ENCODE results near the gene FUBP3.
"Not testable (repeated sequence)": the region's sequence is repeated elsewhere in the genome, so short reads cannot be mapped to it uniquely, and the experiment has no call there.

The FUBP3 gene

DNA sequence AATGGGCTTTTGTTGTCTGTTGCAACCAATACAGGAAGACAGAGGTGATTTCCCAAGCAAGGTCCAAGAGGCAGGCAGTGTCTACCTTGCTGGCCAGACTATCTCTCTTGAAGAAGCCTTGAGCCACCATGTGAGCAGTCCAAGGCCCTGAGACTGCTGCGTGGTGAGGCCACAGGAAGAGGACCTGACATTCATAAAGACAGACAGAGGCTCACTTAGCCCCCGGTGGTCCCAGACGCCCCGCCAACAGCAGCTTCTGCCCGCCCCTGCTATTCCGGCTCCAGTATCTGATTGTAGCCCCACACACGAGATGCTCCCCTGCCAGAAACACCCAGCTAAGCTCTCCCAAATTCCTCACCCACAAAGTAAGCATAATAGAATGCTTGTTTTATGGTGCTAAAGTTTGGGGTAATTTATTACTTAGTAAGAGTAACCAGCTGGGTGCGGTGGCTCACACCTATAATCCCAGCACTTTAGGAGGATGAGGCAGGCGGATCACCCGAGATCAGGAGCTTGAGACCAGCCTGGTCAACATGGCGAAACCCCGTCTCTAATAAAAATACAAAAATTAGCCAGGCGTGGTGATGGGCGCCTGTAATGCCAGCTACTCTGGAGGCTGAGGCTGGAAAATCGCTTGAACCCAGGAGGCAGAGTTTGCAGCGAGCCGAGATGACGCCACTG, 22.8 kb upstream of the FUBP3 start:
- in situ Hi-C loops (cut with HindIII; ENCODE audit: low sequenced_read_pairs): no loop called here

DNA sequence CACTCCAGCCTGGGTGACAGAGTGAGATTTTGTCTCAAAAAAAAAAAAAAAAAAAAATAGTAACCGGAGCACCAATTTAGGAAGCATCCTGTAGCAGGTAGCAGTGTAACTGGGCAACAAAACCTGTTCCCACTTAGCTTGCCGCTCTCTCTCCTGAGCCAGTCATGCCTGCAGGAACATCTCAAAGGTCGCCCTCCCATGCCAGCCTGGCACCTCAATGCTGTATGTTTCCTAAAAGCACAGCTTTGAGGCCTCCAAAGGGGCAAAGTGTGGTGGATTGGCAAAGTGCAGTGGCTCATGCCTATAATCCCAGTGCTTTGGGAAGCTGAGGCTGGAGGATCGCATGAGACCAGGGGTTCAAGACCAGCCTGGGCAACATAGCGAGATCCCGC, 22.3 kb upstream of the FUBP3 start:
- in situ Hi-C loops (cut with HindIII; ENCODE audit: low sequenced_read_pairs): no loop called here

DNA sequence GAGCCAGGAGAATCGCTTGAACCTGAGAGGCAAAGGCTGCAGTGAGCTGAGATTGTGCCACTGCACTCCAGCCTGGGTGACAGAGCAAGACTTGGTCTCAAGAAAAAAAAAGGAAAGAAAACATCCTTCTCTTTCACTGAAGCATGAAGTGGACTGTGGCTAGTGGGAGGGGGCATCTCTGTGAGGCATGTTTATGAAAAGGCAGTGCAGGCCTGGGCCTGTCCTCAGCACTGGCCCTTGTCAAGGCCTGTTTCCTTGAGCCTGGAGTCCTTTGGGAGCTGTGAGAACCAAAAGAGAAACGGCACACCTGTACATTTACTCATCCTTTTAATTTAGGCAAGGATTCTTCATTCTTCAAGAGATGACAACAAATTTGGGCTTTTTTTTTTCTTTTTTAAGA, 18.3 kb upstream of the FUBP3 start:
- in situ Hi-C loops (cut with HindIII; ENCODE audit: low sequenced_read_pairs): no loop called here

DNA sequence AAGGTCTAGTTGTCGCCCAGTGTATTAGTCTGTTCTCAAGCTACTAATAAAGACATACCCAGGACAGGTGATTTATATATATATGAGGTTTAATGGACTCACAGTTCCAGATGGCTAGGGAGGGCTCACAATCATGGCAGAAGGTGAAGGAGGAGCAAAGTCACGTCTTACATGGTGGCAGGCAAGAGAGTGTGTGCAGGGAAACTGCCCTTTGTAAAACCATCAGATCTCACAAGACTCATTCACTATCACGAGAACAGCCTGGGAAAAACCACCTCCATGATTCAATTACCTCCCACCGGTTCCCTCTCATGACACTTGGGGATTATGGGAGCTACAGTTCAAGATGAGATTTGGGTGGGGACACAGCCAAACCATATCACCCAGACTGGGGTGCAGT, 16.9 kb upstream of the FUBP3 start:
- in situ Hi-C loops (cut with HindIII; ENCODE audit: low sequenced_read_pairs): not testable (repeated sequence)

DNA sequence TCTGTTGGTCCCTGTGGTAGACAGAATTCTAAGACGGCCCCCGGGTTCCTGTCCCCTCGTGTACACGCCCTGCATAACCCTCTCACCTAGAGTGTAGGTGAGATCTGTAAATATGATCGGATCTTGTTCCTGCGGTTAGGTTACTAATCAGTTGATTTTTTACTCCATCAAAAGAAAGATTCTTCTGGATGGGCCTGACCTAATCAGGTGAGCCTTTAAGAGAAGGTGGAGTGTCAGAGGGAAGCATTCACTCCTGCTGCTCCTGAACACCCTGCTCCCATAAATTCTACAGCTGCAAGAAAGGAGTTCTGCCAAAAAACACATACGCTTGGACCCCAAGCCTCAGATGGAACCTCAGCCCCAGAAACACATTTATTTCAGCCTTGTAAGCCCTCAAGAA, 15.6 kb upstream of the FUBP3 start:
- in situ Hi-C loops (cut with HindIII; ENCODE audit: low sequenced_read_pairs): no loop called here

DNA sequence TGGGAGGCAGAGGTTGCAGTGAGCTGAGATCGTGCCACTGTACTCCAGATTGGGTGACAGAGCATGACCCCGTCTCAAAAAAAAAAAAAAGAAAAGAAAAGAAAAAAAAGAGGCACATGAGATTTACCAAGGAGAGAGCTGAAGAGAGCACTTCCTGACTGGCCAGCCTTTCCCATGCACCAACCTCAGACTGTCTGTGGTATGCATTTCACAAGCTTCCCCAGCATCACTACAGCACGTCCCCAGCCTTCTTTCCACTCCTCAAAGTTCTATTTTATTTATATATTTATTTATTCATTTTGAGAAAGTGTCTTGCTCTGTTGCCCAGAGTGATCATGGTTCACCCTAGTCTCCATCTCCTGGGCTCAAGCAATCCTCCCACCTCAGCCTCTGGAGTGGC, 13.6 kb upstream of the FUBP3 start:
- in situ Hi-C loops (cut with HindIII; ENCODE audit: low sequenced_read_pairs): no loop called here

DNA sequence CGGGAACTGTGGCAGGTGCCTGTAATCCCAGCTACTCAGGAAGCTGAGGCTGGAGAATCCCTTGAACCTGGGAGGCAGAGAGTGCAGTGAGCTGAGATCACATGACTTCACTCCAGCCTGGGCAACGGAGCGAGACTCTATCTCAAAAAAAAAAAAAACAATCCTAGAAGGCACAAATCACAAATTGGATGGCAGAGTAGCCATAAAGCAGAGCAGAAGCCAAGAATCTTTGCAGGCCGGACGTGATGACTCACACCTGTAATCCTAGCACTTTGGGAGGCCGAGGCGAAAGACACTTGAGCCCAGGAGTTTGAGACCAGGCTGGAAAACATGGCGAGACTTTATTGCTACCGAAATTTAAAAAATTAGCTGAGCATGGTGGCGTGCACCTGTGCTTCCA, 9.2 kb upstream of the FUBP3 start:
- in situ Hi-C loops (cut with HindIII; ENCODE audit: low sequenced_read_pairs): no loop called here

DNA sequence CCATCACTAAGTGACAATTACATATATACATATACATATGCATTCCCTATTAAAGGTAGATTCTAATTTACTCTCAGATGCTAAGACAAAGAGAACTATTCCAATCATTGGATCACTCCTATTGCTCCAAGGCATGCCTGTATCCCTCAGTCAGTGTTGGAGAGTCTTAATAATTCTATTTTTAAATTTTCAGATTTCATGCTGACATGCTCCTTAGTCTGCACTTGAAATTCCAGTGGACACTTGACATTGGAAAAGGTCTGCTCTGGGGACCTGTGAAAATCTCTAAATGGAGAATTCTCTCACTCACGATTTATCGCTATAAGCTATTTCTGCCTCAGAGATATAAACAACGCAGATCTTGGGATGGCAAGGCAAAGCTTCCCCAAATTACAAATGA, 3.9 kb upstream of the FUBP3 start:
- in situ Hi-C loops (cut with HindIII; ENCODE audit: low sequenced_read_pairs): no loop called here

DNA sequence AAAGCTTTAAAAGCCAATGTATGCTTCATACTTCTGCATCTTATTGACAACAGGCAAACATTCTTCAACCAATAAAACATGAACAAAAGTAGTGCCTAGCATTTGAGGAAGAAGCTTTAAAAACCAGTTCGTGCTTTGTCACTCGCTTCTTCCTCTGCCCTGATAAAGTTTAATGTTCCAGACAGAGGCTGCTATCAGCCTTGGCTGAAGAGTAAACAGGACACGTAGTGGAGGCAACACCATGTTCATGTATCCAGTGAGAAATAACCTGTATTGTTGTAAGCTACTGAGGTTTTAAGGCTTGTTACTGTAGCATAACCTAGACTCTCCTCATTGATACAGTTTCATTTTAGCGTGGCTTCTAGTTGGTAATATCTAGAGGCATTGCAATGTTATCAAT, 3.2 kb upstream of the FUBP3 start:
- in situ Hi-C loops (cut with HindIII; ENCODE audit: low sequenced_read_pairs): no loop called here

DNA sequence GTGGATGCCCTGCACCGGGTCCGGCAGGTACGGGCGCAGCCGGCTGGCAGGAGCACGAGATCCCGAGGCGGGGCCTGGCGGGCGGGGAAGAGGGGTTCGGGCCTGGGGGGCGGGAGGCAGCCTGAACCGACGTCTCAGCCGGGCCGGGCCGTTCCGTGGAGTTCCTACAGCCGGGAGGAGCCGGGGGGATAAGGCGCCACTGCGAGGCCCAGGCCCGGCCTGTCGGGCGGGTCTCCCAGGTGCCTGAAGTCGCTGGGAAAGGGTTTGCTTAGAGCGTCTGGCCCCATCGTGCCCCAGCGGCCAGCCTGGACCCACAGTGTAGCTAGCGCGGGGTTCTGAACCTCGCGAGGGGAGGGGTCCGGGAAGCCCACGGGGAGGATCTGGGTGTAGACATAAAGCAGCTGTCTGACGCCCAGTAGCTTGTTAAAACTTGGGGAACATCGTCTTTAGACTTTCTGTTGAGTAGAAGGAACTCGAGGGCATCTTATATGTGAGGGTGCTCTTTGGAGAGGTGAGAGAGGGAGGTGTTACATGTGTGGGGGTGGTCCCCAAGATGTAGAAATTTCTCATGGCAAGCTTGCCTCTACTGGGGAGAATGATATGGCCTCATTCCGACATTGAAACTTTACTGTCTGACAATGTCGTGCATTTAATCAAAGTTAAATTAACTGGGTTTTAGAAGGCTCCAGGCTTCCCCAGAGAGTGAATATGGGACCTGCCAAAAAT, 524 bp downstream of the FUBP3 start:
- in situ Hi-C loops (cut with HindIII; ENCODE audit: low sequenced_read_pairs): no loop called here

DNA sequence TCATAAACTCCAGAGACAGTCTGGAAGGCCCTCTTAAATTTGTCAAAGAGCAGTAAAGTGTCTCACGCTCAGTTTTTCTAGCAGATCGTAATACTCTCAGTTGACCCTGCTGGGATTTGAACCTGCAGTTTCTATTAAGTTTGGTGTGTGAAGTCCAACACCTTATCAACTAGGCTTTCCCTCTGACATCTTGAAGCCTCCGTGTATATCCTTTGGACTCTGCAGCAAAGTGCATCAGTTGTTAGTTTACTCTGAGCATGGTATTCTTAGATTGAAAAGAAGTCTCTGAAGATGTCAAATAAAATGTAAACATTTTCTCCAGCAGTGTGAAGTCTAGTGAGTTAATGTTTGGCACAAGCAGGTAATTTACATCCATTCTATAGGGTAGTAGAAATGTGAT, 2.4 kb downstream of the FUBP3 start:
- in situ Hi-C loops (cut with HindIII; ENCODE audit: low sequenced_read_pairs): no loop called here

DNA sequence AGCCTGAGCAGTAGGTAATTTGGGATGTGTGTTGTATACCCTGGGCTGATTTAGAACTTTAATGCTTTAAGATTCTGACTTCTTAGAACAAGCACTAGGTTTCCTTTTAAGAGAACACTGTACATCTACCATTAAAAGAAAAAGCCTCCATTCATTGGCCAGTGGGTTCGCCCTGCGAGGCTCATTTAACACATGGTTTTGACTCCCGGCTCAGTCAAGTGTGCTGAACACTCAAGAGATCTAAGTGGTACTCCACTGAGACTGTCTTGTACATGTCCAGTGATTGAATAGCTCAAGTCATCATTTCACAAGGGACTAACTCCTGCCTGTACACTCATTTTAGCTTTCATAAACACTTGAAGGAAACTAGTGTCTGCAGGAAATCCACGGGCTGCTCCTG, 3.9 kb downstream of the FUBP3 start:
- in situ Hi-C loops (cut with HindIII; ENCODE audit: low sequenced_read_pairs): no loop called here

DNA sequence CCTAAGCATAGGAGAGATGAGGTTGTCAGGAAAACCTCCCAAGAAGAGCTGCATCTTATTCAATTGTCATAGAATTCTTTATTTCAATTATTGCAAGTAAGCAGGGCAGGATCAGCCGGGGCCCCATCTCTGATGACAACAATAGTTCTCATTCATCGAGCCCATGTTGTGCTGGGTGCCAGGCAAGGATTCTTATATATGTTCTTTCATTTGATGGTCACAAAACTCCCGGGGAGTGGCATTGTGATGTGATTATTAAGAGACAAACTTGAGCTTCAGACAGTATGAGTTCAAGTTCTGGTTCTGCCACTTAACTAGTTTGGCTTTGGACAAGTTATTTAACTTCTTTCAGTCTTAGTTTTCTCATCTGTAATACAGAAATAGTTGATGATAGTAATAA, 8.5 kb downstream of the FUBP3 start:
- in situ Hi-C loops (cut with HindIII; ENCODE audit: low sequenced_read_pairs): no loop called here

DNA sequence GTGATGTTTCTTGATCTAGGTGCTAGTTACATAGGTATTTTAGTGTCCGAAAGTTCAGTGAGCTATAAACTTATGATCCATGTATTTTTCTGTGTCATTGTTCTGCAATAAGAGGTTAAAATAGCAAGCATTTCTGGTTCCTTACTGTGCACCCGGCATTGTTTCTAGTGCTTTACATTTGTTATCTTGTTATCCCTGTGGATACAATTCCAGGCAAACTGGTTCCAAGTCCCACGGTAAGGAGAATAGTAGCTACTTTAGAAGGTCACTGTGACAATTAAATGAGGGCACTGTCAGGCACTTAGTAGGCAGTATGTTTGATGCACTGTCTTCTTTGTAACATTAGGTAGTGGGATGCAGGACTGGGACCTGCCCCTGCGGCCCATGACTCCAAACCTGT, 9.0 kb downstream of the FUBP3 start:
- in situ Hi-C loops (cut with HindIII; ENCODE audit: low sequenced_read_pairs): no loop called here

DNA sequence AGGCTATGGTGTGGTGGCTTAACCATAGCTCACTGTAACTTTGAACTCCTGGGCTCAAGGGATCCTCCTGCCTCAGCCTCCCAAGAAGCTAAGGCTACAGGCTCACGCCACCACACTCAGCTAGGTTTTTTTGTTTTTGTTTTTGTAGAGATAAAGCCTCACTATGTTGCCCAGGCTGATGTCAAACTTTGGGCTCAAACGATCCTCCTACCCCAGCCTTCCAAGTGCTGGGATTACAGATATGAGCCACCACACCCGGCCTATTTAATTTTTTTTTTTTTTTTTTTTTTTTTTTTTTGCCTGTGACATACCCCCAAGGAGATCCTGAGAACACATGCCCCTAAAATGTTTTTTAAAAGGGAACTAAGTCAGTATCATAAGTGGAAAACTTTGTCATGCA, 10.4 kb downstream of the FUBP3 start:
- in situ Hi-C loops (cut with HindIII; ENCODE audit: low sequenced_read_pairs): loop anchor here (5.0 kb wide), 1 partner anchor 108 kb away; no protein-coding TSS in a partner anchor

DNA sequence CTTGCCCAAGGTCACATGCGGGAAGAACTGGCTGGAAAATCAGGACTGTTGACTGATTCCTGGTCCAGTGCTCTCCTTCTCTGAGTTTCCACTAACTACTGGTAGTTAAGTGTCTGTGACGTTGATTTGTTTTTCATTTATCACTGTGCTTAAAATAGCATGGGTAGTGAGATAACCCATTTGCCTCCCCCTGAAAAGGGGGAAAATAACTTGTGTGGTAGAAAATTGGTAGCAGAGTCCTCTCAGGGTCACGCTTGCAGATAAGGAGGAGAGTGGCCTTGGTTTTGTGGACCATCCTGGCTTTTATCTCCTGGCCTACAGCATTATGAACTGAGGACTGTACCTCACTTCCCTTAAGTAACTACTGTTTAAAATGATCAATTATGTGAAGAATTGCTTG, 10.9 kb downstream of the FUBP3 start:
- in situ Hi-C loops (cut with HindIII; ENCODE audit: low sequenced_read_pairs): loop anchor here (5.0 kb wide), 1 partner anchor 107 kb away; no protein-coding TSS in a partner anchor

DNA sequence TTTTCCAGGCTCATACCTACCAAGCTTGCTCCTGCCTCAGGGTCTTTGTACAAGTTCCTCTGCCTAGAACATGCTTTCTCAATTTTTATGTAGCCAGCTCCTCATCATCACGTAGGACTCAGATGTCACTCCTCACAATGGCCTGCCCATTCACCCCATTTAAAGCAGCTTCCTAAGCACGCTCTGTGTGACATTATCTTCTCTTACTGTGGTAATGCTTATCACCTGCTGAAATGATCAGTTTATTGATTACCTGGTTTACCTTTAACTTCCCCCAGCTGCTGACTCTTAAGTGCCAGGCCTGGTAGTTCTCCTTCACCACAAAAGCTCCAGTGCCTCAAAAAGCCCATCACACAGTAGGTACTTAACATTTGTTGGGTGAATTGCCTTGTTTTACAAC, 13.6 kb downstream of the FUBP3 start:
- in situ Hi-C loops (cut with HindIII; ENCODE audit: low sequenced_read_pairs): loop anchor here (5.0 kb wide), 1 partner anchor 104 kb away; no protein-coding TSS in a partner anchor

DNA sequence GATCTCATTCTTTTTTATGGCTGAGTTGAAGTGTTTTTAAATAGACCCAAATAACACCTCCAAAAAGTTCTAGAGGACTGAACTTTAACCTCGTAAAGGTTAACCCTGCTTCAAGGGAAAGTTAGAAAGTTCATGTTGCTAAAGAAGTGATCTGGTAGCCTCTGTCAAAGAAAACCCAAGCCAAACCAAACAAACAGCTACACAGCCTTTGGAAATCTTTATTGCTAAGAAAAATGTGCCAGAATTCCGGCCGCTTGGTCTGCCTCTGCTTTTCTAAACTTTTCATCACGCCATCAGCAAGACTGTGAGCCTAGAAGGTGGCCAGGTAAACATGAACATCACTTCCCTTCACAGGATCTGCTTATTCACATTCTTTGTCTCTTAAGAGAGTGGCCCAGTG, 17.9 kb downstream of the FUBP3 start:
- in situ Hi-C loops (cut with HindIII; ENCODE audit: low sequenced_read_pairs): no loop called here

DNA sequence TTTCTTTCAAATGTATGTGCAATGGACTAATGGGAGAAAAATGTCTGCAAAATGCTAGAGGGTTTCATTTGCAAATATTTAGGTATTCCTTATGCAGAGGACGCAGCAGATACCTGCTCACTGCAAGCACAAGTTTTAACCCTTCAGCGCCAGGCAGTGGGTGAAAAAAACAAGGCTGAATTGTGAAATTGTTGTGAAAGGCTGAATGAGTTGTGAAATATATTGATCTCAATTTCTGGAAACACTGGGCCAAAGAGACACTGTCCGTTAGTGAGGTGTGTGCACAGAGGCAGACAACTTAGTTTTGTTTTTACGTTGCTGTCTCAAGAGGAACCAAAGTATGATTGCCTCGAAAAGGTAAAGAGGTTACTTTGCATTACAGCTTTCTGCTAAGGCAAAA, 18.8 kb downstream of the FUBP3 start:
- in situ Hi-C loops (cut with HindIII; ENCODE audit: low sequenced_read_pairs): no loop called here

DNA sequence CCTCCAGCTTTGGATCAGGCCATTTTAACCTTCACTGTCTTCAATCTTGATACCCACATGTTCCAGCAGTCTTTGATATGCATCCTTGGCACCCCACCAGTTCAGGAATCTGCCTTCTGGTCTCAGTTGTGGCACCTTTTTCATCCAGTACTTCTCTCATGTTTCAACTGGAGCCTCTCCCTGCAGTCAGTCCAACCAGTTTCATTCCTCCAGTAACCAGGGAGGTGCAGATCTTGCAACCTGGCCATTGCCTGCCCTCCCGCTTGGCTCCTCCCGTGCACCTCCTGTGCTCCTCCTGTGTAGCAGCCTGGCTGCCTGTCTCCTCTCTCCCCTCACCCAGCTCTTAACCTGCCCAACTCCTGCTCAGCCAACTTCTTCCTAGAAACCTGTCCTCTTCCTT, 20.2 kb downstream of the FUBP3 start:
- in situ Hi-C loops (cut with HindIII; ENCODE audit: low sequenced_read_pairs): no loop called here

DNA sequence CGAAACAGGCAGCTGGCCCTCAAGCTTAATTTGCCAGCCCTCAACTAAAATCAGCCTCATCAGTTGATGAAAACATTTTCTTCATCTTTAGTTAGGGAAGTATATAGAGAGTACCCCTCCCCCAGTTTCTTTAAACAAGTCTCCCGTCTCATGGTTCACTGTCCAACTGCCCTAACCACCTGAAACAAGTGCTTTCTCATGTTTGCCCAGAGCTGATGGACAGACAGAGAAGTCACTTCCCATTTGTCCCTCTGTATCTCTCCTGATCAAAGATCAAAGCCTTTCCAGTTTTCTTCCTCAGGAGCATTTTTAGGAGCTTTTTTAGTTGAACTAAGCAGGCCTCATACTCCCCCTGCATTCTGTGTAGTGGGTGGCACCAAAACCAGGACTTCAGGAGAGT, 21.7 kb downstream of the FUBP3 start:
- in situ Hi-C loops (cut with HindIII; ENCODE audit: low sequenced_read_pairs): no loop called here

DNA sequence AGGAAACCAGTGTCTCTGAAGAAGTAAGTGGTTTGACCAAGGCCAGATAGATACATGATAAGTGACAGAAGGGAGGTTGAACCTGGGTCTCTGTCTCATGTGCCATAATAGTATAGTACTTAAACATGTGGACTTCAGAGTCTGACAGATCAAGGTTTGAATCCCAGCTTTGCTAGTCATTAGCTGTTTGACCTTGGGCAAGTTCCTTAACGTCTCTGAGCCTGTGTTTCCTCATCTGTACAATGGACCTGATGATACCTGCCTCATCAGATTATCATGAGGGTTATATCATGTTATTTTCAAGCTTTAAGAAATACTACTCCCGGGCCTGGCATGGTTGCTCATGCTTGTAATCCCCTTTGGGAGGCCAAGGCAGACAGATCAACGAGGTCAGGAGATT, 24.9 kb downstream of the FUBP3 start:
- in situ Hi-C loops (cut with HindIII; ENCODE audit: low sequenced_read_pairs): no loop called here
